Measurements from ENCODE around the gene NPC1. TPM values are rescaled to one million over a fixed set of nuclear protein-coding genes. Genes with fewer than 3 reads are reported as not detected.

The NPC1 gene
- total RNA-seq, 1 experiment from 2014 or later, result 92.7 TPM

GRCh38 chr18:23585007-23585871 is 1.1 kb downstream of the NPC1 start:
- Histone ChIP-seq H3K9me3 (ENCODE audit: control insufficient read depth, insufficient read depth, low read depth, low read length) (no peaks in the 10 kb centered on the region), H3K27ac (ENCODE audit: low read length) (peak overlapping the region; percentile 85), H3K36me3 (ENCODE audit: control insufficient read depth, insufficient read depth, low read length) (peaks cover 6% of the 10 kb centered on the region; the same call in 1 of the 2 replicates), H3K4me3 (ENCODE audit: low read depth in 2 of 2, low read length in 2 of 2) (peak overlapping the region; percentile 91 to 97), H3K27me3 (ENCODE audit: control insufficient read depth, insufficient read depth, low read length) (no peaks in the 10 kb centered on the region), H3K4me1 (ENCODE audit: control insufficient read depth, insufficient read depth, low read length) (peaks cover 16% of the 10 kb centered on the region)
- no peak for ATAC-seq
- in situ Hi-C loops (cut with HindIII; ENCODE audit: low pct_unique_long_range_greater_than_20kb, low sequenced_read_pairs) (no loop called here), intact Hi-C loops (cut with micrococcal nuclease; ENCODE audit: unreplicated experiment) (loop anchor here (10.0 kb wide), 1 partner anchor 80 kb away; the partner anchor contains the start of gene RMC1)
- ChIA-PET CTCF (no interaction called here), POLR2A (interaction anchor here (0.8 kb wide), 1 partner anchor 602 kb away, joined by 3 read pairs; no protein-coding TSS in a partner anchor)
- no peak for DNase-seq (ENCODE audit: low read depth, low spot score)
- TF ChIP-seq TCF7L2 (IDR thresholded peaks at IDR 0.05; ENCODE audit: low read depth, low read length) (no peak), SIN3A (IDR thresholded peaks at IDR 0.05; ENCODE audit: borderline replicate concordance, insufficient read depth, low read depth, low read length) (no peak), POLR2AphosphoS5 (IDR thresholded peaks at IDR 0.05; ENCODE audit: low read depth, low read length) (no peak), CTCF (IDR thresholded peaks at IDR 0.05) (no peak), REST (IDR thresholded peaks at IDR 0.05; ENCODE audit: insufficient read depth in 1 of 2, low read depth in 2 of 2, low read length in 1 of 2) (no peak)
- TSS peak; percentile 80 for BruUV-seq (replicated peaks)

- ChIA-PET POLR2A (no interaction called here), CTCF (no interaction called here)
- peak overlapping the region; percentile 91 to 97; a peak in 3 of 4 replicates for H3K4me3 ChIP-seq (ENCODE audit: low read depth in 2 of 2, low read length in 2 of 2)
- DNase-seq (ENCODE audit: low read depth, low spot score) (no peak), ATAC-seq (no peak)
- no TSS peak for BruUV-seq (replicated peaks)
- H3K27ac ChIP-seq (ENCODE audit: low read length), result peak overlapping the region; percentile 30; the same call in 1 of the 2 replicates
- peaks cover 16% of the 10 kb centered on the region for H3K4me1 ChIP-seq (ENCODE audit: control insufficient read depth, insufficient read depth, low read length)
- peaks cover 6% of the 10 kb centered on the region; the same call in 1 of the 2 replicates for H3K36me3 ChIP-seq (ENCODE audit: control insufficient read depth, insufficient read depth, low read length)
- no peaks in the 10 kb centered on the region for H3K27me3 ChIP-seq (ENCODE audit: control insufficient read depth, insufficient read depth, low read length)
- no peaks in the 10 kb centered on the region for H3K9me3 ChIP-seq (ENCODE audit: control insufficient read depth, insufficient read depth, low read depth, low read length)
- in situ Hi-C loops (cut with HindIII; ENCODE audit: low pct_unique_long_range_greater_than_20kb, low sequenced_read_pairs), result no loop called here
- intact Hi-C loops (cut with micrococcal nuclease; ENCODE audit: unreplicated experiment), result loop anchor here (10.0 kb wide), 1 partner anchor 80 kb away; the partner anchor contains the start of gene RMC1
- TF ChIP-seq TCF7L2 (IDR thresholded peaks at IDR 0.05; ENCODE audit: low read depth, low read length) (no peak), SIN3A (IDR thresholded peaks at IDR 0.05; ENCODE audit: borderline replicate concordance, insufficient read depth, low read depth, low read length) (no peak), CTCF (IDR thresholded peaks at IDR 0.05) (no peak), POLR2AphosphoS5 (IDR thresholded peaks at IDR 0.05; ENCODE audit: low read depth, low read length) (no peak), REST (IDR thresholded peaks at IDR 0.05; ENCODE audit: insufficient read depth in 1 of 2, low read depth in 2 of 2, low read length in 1 of 2) (no peak)
These were observed 2.0 kb downstream of the NPC1 start for GRCh38 chr18:23584019-23584983.

Measured in Panc1 (cell line).